Measurements from ENCODE around the gene TRAF3.

- TF ChIP-seq CTCF (conservative IDR thresholded peaks at IDR 0.05; ENCODE audit: low read depth, low read length) (no peak), EZH2 (IDR thresholded peaks at IDR 0.05; ENCODE audit: borderline replicate concordance, low read depth, low read length, poor library complexity, severe bottlenecking) (no peak)
Measured at GRCh38 chr14:102757646-102758045, 19.6 kb upstream of the TRAF3 start.

Data from A673 (cell line).